SK-N-SH treated with all-trans-retinoic acid at 6 μM for 48 hours (cell line): Measurements from ENCODE around the gene ITPRIPL2.

Experiments
- ATAC-seq: fragments of 200-7000 bp; cut with Tn5 transposase; 3 replicates; pipeline ENCODE4 v1.9.1; 2020; ENCODE audit warnings: mild to moderate bottlenecking, moderate library complexity
- ARNTL ChIP-seq: fragments of 450-650 bp; formaldehyde crosslinking; IDR thresholded peaks from 2 replicates; pipeline ENCODE4 v1.5.0; 2020; ENCODE audit warnings: low read depth, mild to moderate bottlenecking, moderate library complexity, borderline replicate concordance
- CREB5 ChIP-seq: fragments of 250-450 bp; sonication (Bioruptor Pico); IDR thresholded peaks from 2 replicates; pipeline ENCODE4 v1.5.1; 2020; ENCODE audit warnings: low read depth, mild to moderate bottlenecking, moderate library complexity
- CSDC2 ChIP-seq: fragments of 250-450 bp; sonication (Bioruptor Pico); IDR thresholded peaks from 2 replicates; pipeline ENCODE4 v1.5.0; 2020; ENCODE audit warnings: mild to moderate bottlenecking, moderate library complexity
- ESRRG ChIP-seq: fragments of 250-450 bp; sonication (Bioruptor Pico); IDR thresholded peaks from 2 replicates; pipeline ENCODE4 v1.6.1; 2021; ENCODE audit warnings: mild to moderate bottlenecking
- OSR1 ChIP-seq: fragments of 250-450 bp; sonication (Bioruptor Pico); IDR thresholded peaks from 2 replicates; pipeline ENCODE4 v1.8.0; 2022; ENCODE audit warnings: moderate library complexity, mild to moderate bottlenecking, inconsistent platforms
- PPARA ChIP-seq: fragments of 250-450 bp; sonication (Bioruptor Pico); IDR thresholded peaks from 2 replicates; pipeline ENCODE4 v1.5.0; 2020; ENCODE audit warnings: mild to moderate bottlenecking, borderline replicate concordance
- RARB ChIP-seq: fragments of 250-450 bp; sonication (Bioruptor Pico); IDR thresholded peaks from 2 replicates; pipeline ENCODE4 v1.8.0; 2021; ENCODE audit warnings: mild to moderate bottlenecking, moderate library complexity
- SNAI2 ChIP-seq: fragments of 250-450 bp; sonication (Bioruptor Pico); IDR thresholded peaks from 2 replicates; pipeline ENCODE4 v1.5.0; 2020; ENCODE audit warnings: mild to moderate bottlenecking, moderate library complexity
- TCF4 ChIP-seq: fragments of 250-450 bp; sonication (Bioruptor Pico); IDR thresholded peaks from 2 replicates; pipeline ENCODE4 v1.8.0; 2021; ENCODE audit warnings: mild to moderate bottlenecking, moderate library complexity, borderline replicate concordance
- ZC3H10 ChIP-seq: fragments of 250-450 bp; sonication (Bioruptor Pico); IDR thresholded peaks from 2 replicates; pipeline ENCODE4 v1.5.1; 2021; ENCODE audit warnings: mild to moderate bottlenecking, moderate library complexity
- ZFP3 ChIP-seq: fragments of 250-450 bp; sonication (Bioruptor Pico); IDR thresholded peaks from 2 replicates; pipeline ENCODE4 v1.5.0; 2020; ENCODE audit warnings: mild to moderate bottlenecking, moderate library complexity
- ZFP30 ChIP-seq: fragments of 450-650 bp; formaldehyde crosslinking; IDR thresholded peaks from 2 replicates; pipeline ENCODE4 v1.5.0; 2022; ENCODE audit warnings: mild to moderate bottlenecking, moderate library complexity
- ZNF565 ChIP-seq: fragments of 450-650 bp; formaldehyde crosslinking; conservative IDR thresholded peaks from 2 replicates; pipeline ENCODE4 v1.5.0; 2020; ENCODE audit warnings: low read depth, mild to moderate bottlenecking, moderate library complexity
- ZNF70 ChIP-seq: fragments of 450-650 bp; formaldehyde crosslinking; IDR thresholded peaks from 2 replicates; pipeline ENCODE4 v1.5.0; 2020; ENCODE audit warnings: mild to moderate bottlenecking, moderate library complexity
- ZNF8 ChIP-seq: fragments of 450-650 bp; formaldehyde crosslinking; IDR thresholded peaks from 2 replicates; pipeline ENCODE4 v1.5.0; 2020; ENCODE audit warnings: mild to moderate bottlenecking, moderate library complexity
- TF ChIP-seq, protein P1 (sequence below): fragments of 250-450 bp; sonication (Bioruptor Pico); IDR thresholded peaks from 2 replicates; pipeline ENCODE4 v1.5.1; 2021; ENCODE audit warnings: mild to moderate bottlenecking, moderate library complexity
- TF ChIP-seq, protein P2 (sequence below): fragments of 250-450 bp; sonication (Bioruptor Pico); IDR thresholded peaks from 2 replicates; pipeline ENCODE4 v1.5.0; 2020; ENCODE audit warnings: mild to moderate bottlenecking, moderate library complexity
- TF ChIP-seq, protein P3 (sequence below): fragments of 250-450 bp; sonication (Bioruptor Pico); IDR thresholded peaks from 2 replicates; pipeline ENCODE4 v1.8.0; 2021; ENCODE audit warnings: low read depth, mild to moderate bottlenecking, moderate library complexity, borderline replicate concordance
- TF ChIP-seq, protein P4 (sequence below): fragments of 250-450 bp; sonication (Bioruptor Pico); IDR thresholded peaks from 2 replicates; pipeline ENCODE4 v1.8.0; 2020; ENCODE audit warnings: mild to moderate bottlenecking, moderate library complexity, borderline replicate concordance

ITPRIPL2 gene

GRCh38 chr16:19071811-19072777 is 41.7 kb upstream of the ITPRIPL2 start:
- no peak for TF ChIP-seq ESRRG (CRISPR knock-in tag)
- TF ChIP-seq, protein P1, sequence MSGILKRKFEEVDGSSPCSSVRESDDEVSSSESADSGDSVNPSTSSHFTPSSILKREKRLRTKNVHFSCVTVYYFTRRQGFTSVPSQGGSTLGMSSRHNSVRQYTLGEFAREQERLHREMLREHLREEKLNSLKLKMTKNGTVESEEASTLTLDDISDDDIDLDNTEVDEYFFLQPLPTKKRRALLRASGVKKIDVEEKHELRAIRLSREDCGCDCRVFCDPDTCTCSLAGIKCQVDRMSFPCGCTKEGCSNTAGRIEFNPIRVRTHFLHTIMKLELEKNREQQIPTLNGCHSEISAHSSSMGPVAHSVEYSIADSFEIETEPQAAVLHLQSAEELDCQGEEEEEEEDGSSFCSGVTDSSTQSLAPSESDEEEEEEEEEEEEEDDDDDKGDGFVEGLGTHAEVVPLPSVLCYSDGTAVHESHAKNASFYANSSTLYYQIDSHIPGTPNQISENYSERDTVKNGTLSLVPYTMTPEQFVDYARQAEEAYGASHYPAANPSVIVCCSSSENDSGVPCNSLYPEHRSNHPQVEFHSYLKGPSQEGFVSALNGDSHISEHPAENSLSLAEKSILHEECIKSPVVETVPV (CRISPR knock-in tag), result no peak
- no peak for TF ChIP-seq ARNTL (CRISPR knock-in tag)
- no peak for TF ChIP-seq RARB (CRISPR knock-in tag)
- TF ChIP-seq, all 23 proteins: peak for 0

DNA sequence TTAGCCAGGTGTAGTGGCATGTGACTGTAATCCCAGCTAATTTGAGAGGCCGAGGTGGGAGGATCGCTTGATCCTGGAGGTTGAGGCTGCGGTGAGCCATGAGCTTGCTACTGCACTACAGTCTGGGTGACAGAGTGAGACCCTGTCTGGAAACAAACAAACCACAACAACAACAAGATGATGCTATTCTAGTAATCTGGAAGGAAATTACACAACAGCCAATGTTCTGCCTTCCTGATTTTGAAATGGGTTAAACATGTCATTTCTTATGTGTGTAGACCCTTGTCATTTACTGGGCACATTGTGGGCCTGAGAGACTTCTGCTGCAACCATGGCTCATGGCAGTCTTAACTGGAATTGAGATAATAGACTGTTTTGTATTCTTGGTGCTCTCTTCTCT is 40.4 kb upstream of the ITPRIPL2 start:
- ATAC-seq, result no peak
- TF ChIP-seq, protein P2, sequence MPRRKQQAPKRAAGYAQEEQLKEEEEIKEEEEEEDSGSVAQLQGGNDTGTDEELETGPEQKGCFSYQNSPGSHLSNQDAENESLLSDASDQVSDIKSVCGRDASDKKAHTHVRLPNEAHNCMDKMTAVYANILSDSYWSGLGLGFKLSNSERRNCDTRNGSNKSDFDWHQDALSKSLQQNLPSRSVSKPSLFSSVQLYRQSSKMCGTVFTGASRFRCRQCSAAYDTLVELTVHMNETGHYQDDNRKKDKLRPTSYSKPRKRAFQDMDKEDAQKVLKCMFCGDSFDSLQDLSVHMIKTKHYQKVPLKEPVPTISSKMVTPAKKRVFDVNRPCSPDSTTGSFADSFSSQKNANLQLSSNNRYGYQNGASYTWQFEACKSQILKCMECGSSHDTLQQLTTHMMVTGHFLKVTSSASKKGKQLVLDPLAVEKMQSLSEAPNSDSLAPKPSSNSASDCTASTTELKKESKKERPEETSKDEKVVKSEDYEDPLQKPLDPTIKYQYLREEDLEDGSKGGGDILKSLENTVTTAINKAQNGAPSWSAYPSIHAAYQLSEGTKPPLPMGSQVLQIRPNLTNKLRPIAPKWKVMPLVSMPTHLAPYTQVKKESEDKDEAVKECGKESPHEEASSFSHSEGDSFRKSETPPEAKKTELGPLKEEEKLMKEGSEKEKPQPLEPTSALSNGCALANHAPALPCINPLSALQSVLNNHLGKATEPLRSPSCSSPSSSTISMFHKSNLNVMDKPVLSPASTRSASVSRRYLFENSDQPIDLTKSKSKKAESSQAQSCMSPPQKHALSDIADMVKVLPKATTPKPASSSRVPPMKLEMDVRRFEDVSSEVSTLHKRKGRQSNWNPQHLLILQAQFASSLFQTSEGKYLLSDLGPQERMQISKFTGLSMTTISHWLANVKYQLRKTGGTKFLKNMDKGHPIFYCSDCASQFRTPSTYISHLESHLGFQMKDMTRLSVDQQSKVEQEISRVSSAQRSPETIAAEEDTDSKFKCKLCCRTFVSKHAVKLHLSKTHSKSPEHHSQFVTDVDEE (CRISPR knock-in tag), result no peak
- no peak for TF ChIP-seq ZNF565 (CRISPR knock-in tag)
- TF ChIP-seq, protein P3, sequence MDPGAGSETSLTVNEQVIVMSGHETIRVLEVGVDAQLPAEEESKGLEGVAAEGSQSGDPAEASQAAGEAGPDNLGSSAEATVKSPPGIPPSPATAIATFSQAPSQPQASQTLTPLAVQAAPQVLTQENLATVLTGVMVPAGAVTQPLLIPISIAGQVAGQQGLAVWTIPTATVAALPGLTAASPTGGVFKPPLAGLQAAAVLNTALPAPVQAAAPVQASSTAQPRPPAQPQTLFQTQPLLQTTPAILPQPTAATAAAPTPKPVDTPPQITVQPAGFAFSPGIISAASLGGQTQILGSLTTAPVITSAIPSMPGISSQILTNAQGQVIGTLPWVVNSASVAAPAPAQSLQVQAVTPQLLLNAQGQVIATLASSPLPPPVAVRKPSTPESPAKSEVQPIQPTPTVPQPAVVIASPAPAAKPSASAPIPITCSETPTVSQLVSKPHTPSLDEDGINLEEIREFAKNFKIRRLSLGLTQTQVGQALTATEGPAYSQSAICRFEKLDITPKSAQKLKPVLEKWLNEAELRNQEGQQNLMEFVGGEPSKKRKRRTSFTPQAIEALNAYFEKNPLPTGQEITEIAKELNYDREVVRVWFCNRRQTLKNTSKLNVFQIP (CRISPR knock-in tag), result no peak

More at GRCh38 chr16:19071811-19072777, 41.7 kb upstream of the ITPRIPL2 start:
- ATAC-seq, result peak; percentile 65

DNA sequence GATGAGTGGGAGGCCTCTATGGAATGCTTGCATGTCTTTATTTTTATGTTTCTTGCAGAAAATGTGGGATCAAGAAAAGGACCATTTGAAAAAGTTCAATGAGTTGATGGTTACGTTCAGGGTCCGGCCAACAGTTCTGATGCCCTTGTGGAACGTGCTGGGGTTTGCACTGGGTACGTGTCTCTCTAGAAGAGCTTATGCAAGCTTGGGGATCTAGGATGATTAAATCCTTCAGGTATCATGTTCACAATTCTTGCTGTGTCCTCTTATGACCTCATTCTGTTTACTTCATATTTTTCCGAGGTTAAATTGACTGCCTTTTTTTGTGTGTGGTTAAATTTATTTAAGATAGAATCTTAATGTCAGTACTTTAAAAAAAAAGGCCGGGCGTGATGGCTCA is 39.9 kb upstream of the ITPRIPL2 start:
- no peak for ATAC-seq

More for the DNA sequence above, 39.9 kb upstream of the ITPRIPL2 start:
- TF ChIP-seq ZNF8 (no peak), OSR1 (CRISPR knock-in tag) (no peak), ZFP3 (CRISPR knock-in tag) (no peak), CSDC2 (no peak), ZFP30 (CRISPR knock-in tag) (no peak), CREB5 (no peak), RARB (CRISPR knock-in tag) (no peak), SNAI2 (CRISPR knock-in tag) (no peak), ZC3H10 (CRISPR knock-in tag) (no peak), TCF4 (CRISPR knock-in tag) (no peak), ZNF70 (CRISPR knock-in tag) (no peak), PPARA (CRISPR knock-in tag) (no peak), ARNTL (CRISPR knock-in tag) (no peak), ESRRG (CRISPR knock-in tag) (no peak)
- TF ChIP-seq, protein P3 (CRISPR knock-in tag), result no peak
- TF ChIP-seq, protein P2 (CRISPR knock-in tag), result no peak
- TF ChIP-seq, protein P4, sequence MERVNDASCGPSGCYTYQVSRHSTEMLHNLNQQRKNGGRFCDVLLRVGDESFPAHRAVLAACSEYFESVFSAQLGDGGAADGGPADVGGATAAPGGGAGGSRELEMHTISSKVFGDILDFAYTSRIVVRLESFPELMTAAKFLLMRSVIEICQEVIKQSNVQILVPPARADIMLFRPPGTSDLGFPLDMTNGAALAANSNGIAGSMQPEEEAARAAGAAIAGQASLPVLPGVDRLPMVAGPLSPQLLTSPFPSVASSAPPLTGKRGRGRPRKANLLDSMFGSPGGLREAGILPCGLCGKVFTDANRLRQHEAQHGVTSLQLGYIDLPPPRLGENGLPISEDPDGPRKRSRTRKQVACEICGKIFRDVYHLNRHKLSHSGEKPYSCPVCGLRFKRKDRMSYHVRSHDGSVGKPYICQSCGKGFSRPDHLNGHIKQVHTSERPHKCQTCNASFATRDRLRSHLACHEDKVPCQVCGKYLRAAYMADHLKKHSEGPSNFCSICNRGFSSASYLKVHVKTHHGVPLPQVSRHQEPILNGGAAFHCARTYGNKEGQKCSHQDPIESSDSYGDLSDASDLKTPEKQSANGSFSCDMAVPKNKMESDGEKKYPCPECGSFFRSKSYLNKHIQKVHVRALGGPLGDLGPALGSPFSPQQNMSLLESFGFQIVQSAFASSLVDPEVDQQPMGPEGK (CRISPR knock-in tag), result no peak
